Measurements from ENCODE around the gene EIF4EBP3.

- TF ChIP-seq EZH2phosphoT487 (IDR thresholded peaks at IDR 0.05; ENCODE audit: borderline replicate concordance, low read depth, low read length) (no peak), CTCF (conservative IDR thresholded peaks at IDR 0.05; ENCODE audit: low read length) (no peak)
Measured at GRCh38 chr5:140558542-140558941, 11.1 kb downstream of the EIF4EBP3 start.
